Neural progenitor cell (in vitro differentiated cells): ENCODE results near the gene TOPBP1.

ENCODE experiments used
- CTCF ChIP-seq: fragments of 200-600 bp; sonication (generic); IDR thresholded peaks from 2 replicates; pipeline ENCODE4 v1.5.1; 2017; ENCODE audit warnings: antibody characterized with exemption, mild to moderate bottlenecking
- EZH2 ChIP-seq: fragments of 200-600 bp; sonication (generic); IDR thresholded peaks from 2 replicates; pipeline ENCODE4 v1.6.1; 2017; ENCODE audit warnings: antibody characterized with exemption, mild to moderate bottlenecking, moderate library complexity
- EZH2phosphoT487 ChIP-seq: fragments of 200-600 bp; sonication (generic); IDR thresholded peaks from 2 replicates; pipeline ENCODE4 v1.6.1; 2017; ENCODE audit warnings: antibody characterized with exemption

- TF ChIP-seq CTCF (no peak), EZH2 (no peak), EZH2phosphoT487 (no peak)
Measured at GRCh38 chr3:133592843-133593242, 68.9 kb downstream of the TOPBP1 start.
